GM23338 (cell line): Measurements from ENCODE around the gene SF3B2. TPM values are rescaled to one million over a fixed set of nuclear protein-coding genes. Genes with fewer than 3 reads are reported as not detected.

Experiments
- CREB1 ChIP-seq: fragments of 250-450 bp; sonication (Bioruptor Pico); IDR thresholded peaks from 2 replicates; pipeline ENCODE4 v1.5.0; 2020; ENCODE audit warnings: low read depth, mild to moderate bottlenecking, moderate library complexity
- CTCF ChIP-seq, 2 experiments: fragments of 200-600 bp in 1 of 2; sonication (generic) in 1 of 2; conservative IDR thresholded peaks; 2 replicates each; pipeline versions ENCODE4 v1.5.1 to v1.6.1; 2016 to 2017; ENCODE audit warnings: antibody characterized with exemption in 2 of 2, low read depth in 2 of 2, mild to moderate bottlenecking in 2 of 2, moderate library complexity in 1 of 2
- EZH2phosphoT487 ChIP-seq: fragments of 200-600 bp; sonication (generic); IDR thresholded peaks from one replicate; pipeline ENCODE4 v1.8.1; 2018; ENCODE audit warnings: antibody characterized with exemption; ENCODE audit not compliant: unreplicated experiment
- JUNB ChIP-seq: IDR thresholded peaks from one replicate; pipeline ENCODE4 v1.6.1; 2016; ENCODE audit warnings: antibody characterized with exemption; ENCODE audit not compliant: unreplicated experiment
- NANOG ChIP-seq: IDR thresholded peaks from 2 replicates; pipeline ENCODE4 v1.6.1; 2016; ENCODE audit warnings: antibody characterized with exemption, borderline replicate concordance
- POLR2AphosphoS5 ChIP-seq: IDR thresholded peaks from 2 replicates; pipeline ENCODE4 v1.6.1; 2016; ENCODE audit warnings: antibody characterized with exemption, low read depth
- STAT1 ChIP-seq: IDR thresholded peaks from one replicate; pipeline ENCODE4 v1.6.1; 2016; ENCODE audit warnings: antibody characterized with exemption; ENCODE audit not compliant: unreplicated experiment
- ZNF114 ChIP-seq: fragments of 250-450 bp; sonication (Bioruptor Pico); IDR thresholded peaks from 2 replicates; pipeline ENCODE4 v1.5.0; 2020; ENCODE audit warnings: mild to moderate bottlenecking, moderate library complexity
- ZNF462 ChIP-seq: fragments of 250-450 bp; sonication (Bioruptor Pico); IDR thresholded peaks from 2 replicates; pipeline ENCODE4 v1.5.0; 2020; ENCODE audit warnings: mild to moderate bottlenecking, moderate library complexity
- polyA plus RNA-seq: library from polyadenylated mRNA; unstranded; fragments of >200 nt; fragmentation: Nextera tagmentation; extraction: Ambion mirVana; gene quantifications from 2 replicates; pipeline ENCODE4 v1.2.1, GENCODE V29; 2016
- total RNA-seq: library from RNA; depleted of rRNA; stranded (reverse); fragments of >200 nt; shearing (Covaris generic); gene quantifications from 2 replicates; pipeline ENCODE4 v1.2.3, GENCODE V29; 2014
- TF ChIP-seq, protein P1 (sequence below): IDR thresholded peaks from 2 replicates; pipeline ENCODE4 v1.6.1; 2016; ENCODE audit warnings: antibody characterized with exemption
- TF ChIP-seq, protein P2 (sequence below): IDR thresholded peaks from one replicate; pipeline ENCODE4 v1.6.1; 2018; ENCODE audit warnings: antibody characterized with exemption; ENCODE audit not compliant: unreplicated experiment

The SF3B2 gene
- total and polyA plus RNA-seq, 2 experiments from 2014 or later = 173 to 180 TPM

GRCh38 chr11:66051371-66051765, 796 bp upstream of the SF3B2 start (continued):
- no peak for TF ChIP-seq ZNF462 (CRISPR knock-in tag)
- TF ChIP-seq, protein P1, sequence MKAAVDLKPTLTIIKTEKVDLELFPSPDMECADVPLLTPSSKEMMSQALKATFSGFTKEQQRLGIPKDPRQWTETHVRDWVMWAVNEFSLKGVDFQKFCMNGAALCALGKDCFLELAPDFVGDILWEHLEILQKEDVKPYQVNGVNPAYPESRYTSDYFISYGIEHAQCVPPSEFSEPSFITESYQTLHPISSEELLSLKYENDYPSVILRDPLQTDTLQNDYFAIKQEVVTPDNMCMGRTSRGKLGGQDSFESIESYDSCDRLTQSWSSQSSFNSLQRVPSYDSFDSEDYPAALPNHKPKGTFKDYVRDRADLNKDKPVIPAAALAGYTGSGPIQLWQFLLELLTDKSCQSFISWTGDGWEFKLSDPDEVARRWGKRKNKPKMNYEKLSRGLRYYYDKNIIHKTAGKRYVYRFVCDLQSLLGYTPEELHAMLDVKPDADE = no peak
- TF ChIP-seq CREB1 = no peak
- no peak for TF ChIP-seq JUNB
- TF ChIP-seq POLR2AphosphoS5 = no peak
- TF ChIP-seq EZH2phosphoT487 = no peak
- TF ChIP-seq, protein P2, sequence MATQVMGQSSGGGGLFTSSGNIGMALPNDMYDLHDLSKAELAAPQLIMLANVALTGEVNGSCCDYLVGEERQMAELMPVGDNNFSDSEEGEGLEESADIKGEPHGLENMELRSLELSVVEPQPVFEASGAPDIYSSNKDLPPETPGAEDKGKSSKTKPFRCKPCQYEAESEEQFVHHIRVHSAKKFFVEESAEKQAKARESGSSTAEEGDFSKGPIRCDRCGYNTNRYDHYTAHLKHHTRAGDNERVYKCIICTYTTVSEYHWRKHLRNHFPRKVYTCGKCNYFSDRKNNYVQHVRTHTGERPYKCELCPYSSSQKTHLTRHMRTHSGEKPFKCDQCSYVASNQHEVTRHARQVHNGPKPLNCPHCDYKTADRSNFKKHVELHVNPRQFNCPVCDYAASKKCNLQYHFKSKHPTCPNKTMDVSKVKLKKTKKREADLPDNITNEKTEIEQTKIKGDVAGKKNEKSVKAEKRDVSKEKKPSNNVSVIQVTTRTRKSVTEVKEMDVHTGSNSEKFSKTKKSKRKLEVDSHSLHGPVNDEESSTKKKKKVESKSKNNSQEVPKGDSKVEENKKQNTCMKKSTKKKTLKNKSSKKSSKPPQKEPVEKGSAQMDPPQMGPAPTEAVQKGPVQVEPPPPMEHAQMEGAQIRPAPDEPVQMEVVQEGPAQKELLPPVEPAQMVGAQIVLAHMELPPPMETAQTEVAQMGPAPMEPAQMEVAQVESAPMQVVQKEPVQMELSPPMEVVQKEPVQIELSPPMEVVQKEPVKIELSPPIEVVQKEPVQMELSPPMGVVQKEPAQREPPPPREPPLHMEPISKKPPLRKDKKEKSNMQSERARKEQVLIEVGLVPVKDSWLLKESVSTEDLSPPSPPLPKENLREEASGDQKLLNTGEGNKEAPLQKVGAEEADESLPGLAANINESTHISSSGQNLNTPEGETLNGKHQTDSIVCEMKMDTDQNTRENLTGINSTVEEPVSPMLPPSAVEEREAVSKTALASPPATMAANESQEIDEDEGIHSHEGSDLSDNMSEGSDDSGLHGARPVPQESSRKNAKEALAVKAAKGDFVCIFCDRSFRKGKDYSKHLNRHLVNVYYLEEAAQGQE = no peak
- TF ChIP-seq ZNF114 (CRISPR knock-in tag) = no peak
- TF ChIP-seq STAT1 = no peak
- no peak for TF ChIP-seq NANOG
- TF ChIP-seq CTCF (conservative IDR thresholded peaks at IDR 0.05; ENCODE audit: low read depth in 2 of 2) = no peak
